ENCODE measurements around the gene HASPIN. TPM values are rescaled to one million over a fixed set of nuclear protein-coding genes. Genes with fewer than 3 reads are reported as not detected.

HASPIN gene
- polyA plus RNA-seq, 3 donors, result 0.05 TPM; not detected in 2

DNA sequence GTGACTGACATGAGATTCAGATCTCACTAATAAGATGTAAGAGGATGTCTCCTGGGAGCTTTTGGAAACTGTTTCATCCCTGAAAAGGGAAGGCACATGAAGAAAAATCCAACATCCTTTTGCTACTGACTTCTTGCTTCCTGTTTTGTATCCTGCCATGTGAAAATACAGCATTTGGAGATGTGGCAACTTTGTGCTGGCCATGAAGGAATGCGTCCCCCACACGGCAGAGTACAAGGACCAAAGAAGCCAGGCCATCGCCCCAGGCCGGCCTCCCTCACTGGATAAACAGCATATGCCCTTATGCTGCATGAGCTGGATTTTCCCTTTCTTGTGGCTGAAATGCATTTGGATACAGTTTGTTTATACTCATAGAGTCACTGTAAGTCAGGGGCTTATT lies 5.5 kb upstream of the HASPIN start:
- Histone ChIP-seq H3K27ac (ENCODE audit: low read depth in 1 of 2, low read length in 2 of 2) (peak overlapping the region in 1 of 2 donors; percentile 29), H3K4me3 (replicated peaks in 1 of 3; ENCODE audit: low read depth in 2 of 3, low read length in 3 of 3) (peak overlapping the region in 1 of 3 experiments; percentile 16), H3K9ac (ENCODE audit: insufficient read depth, low read length, poor library complexity, severe bottlenecking) (no peak overlapping the region), H3K79me2 (ENCODE audit: insufficient read depth, low read length) (peaks cover 48% of the 10 kb centered on the region), H3K36me3 (replicated peaks in 1 of 2; ENCODE audit: control insufficient read depth in 1 of 2, insufficient read depth in 2 of 2, low read length in 2 of 2) (peaks cover 41 to 52% of the 10 kb centered on the region in 2 donors), H2AFZ (ENCODE audit: insufficient read depth, low read depth, low read length, poor library complexity, severe bottlenecking) (no peak overlapping the region), H3K27me3 (ENCODE audit: control insufficient read depth in 2 of 2, insufficient read depth in 2 of 2, low read length in 2 of 2) (no peaks in the 10 kb centered on the region), H3K4me2 (replicated peaks; ENCODE audit: extremely low read depth, low read length, poor library complexity, severe bottlenecking) (peak overlapping the region; percentile 29), H3K9me3 (replicated peaks in 1 of 2; ENCODE audit: control insufficient read depth in 1 of 2, insufficient read depth in 1 of 2, low read length in 2 of 2) (no peaks in the 10 kb centered on the region), H4K20me1 (ENCODE audit: insufficient read depth, low read length) (no peaks in the 10 kb centered on the region), H3K4me1 (ENCODE audit: control insufficient read depth in 1 of 2, insufficient read depth in 2 of 2, low read length in 2 of 2) (peaks cover 49 to 57% of the 10 kb centered on the region in 2 donors)
- Mint-ChIP-seq H3K4me3 (no peak overlapping the region), H3K36me3 (peaks cover 45 to 75% of the 10 kb centered on the region in 2 donors), H3K27ac (peak overlapping the region in 6 of 7 donors; percentile 40 to 66 (median 55)), H3K4me1 (peaks cover 46% of the 10 kb centered on the region), H3K27me3 (ENCODE audit: low read depth in 3 of 3) (no peaks in the 10 kb centered on the region), H3K9me3 (peaks cover 0 to 3% (median 0%) of the 10 kb centered on the region in 7 donors)
- peak in 2 of 3 donors; percentile 15 to 29 for DNase-seq
- WGBS (ENCODE audit: insufficient coverage), result 80% methylated on average over 1 of the region's 4 CpGs
- intact Hi-C loops (cut with micrococcal nuclease), result no loop called here
- TF ChIP-seq, protein P1, sequence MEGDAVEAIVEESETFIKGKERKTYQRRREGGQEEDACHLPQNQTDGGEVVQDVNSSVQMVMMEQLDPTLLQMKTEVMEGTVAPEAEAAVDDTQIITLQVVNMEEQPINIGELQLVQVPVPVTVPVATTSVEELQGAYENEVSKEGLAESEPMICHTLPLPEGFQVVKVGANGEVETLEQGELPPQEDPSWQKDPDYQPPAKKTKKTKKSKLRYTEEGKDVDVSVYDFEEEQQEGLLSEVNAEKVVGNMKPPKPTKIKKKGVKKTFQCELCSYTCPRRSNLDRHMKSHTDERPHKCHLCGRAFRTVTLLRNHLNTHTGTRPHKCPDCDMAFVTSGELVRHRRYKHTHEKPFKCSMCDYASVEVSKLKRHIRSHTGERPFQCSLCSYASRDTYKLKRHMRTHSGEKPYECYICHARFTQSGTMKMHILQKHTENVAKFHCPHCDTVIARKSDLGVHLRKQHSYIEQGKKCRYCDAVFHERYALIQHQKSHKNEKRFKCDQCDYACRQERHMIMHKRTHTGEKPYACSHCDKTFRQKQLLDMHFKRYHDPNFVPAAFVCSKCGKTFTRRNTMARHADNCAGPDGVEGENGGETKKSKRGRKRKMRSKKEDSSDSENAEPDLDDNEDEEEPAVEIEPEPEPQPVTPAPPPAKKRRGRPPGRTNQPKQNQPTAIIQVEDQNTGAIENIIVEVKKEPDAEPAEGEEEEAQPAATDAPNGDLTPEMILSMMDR (IDR thresholded peaks at IDR 0.05), result no peak

DNA sequence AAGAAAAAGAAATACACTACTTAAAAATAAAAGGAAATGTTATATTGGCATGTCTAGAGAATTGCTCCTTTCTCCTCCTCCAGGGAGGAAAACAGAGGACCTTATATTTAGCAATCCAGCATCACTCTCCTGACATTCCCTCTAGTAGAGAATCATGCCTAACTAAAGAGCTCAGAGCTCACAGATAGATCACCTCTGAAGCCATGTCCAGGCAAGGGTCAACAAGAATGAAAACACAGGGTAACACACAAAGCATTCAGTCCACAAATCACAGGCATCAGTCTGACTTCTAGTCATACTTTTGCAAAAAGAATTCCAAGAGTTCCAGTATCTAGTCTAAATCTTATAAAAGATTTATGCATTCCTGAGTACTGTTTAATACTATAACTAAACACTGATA lies 4.4 kb upstream of the HASPIN start:
- Mint-ChIP-seq H3K9me3 (peaks cover 0 to 3% (median 0%) of the 10 kb centered on the region in 7 donors), H3K27me3 (ENCODE audit: low read depth in 3 of 3) (no peaks in the 10 kb centered on the region), H3K4me1 (peaks cover 47% of the 10 kb centered on the region), H3K36me3 (peaks cover 44 to 66% of the 10 kb centered on the region in 2 donors), H3K4me3 (no peak overlapping the region), H3K27ac (peak overlapping the region in 4 of 7 donors; percentile 40 to 88 (median 76))
- Histone ChIP-seq H3K4me2 (replicated peaks; ENCODE audit: extremely low read depth, low read length, poor library complexity, severe bottlenecking) (peak overlapping the region; percentile 76), H3K4me1 (ENCODE audit: control insufficient read depth in 1 of 2, insufficient read depth in 2 of 2, low read length in 2 of 2) (peaks cover 52 to 61% of the 10 kb centered on the region in 2 donors), H3K27me3 (ENCODE audit: control insufficient read depth in 2 of 2, insufficient read depth in 2 of 2, low read length in 2 of 2) (no peaks in the 10 kb centered on the region), H3K9ac (ENCODE audit: insufficient read depth, low read length, poor library complexity, severe bottlenecking) (no peak overlapping the region), H3K9me3 (replicated peaks in 1 of 2; ENCODE audit: control insufficient read depth in 1 of 2, insufficient read depth in 1 of 2, low read length in 2 of 2) (no peaks in the 10 kb centered on the region), H3K27ac (ENCODE audit: low read depth in 1 of 2, low read length in 2 of 2) (peak overlapping the region; percentile 74 to 85), H2AFZ (ENCODE audit: insufficient read depth, low read depth, low read length, poor library complexity, severe bottlenecking) (no peak overlapping the region), H3K4me3 (replicated peaks in 1 of 3; ENCODE audit: low read depth in 2 of 3, low read length in 3 of 3) (peak overlapping the region in 1 of 3 experiments; percentile 70), H3K36me3 (replicated peaks in 1 of 2; ENCODE audit: control insufficient read depth in 1 of 2, insufficient read depth in 2 of 2, low read length in 2 of 2) (peaks cover 37 to 46% of the 10 kb centered on the region in 2 donors), H3K79me2 (ENCODE audit: insufficient read depth, low read length) (peaks cover 58% of the 10 kb centered on the region), H4K20me1 (ENCODE audit: insufficient read depth, low read length) (no peaks in the 10 kb centered on the region)
- DNase-seq, result no peak
- intact Hi-C loops (cut with micrococcal nuclease), result no loop called here
- TF ChIP-seq, protein P1 (IDR thresholded peaks at IDR 0.05), result no peak

Measured in CD14-positive monocyte (primary cell).